T-helper 2 cell (primary cell): ENCODE data around the gene VWF.

Experiments
- DNase-seq, 5 experiments: peaks; one replicate each; pipeline versions ENCODE4 v3.0.0 to v3.0.0-alpha.2; 2012 to 2022

Gene VWF

GRCh38 chr12:6058481-6059161, 65.8 kb downstream of the VWF start:
- DNase-seq = no peak

GRCh38 chr12:6057700-6058099, 66.8 kb downstream of the VWF start:
- DNase-seq = no peak

- DNase-seq = no peak
Observed at GRCh38 chr12:6056406-6057240, 67.8 kb downstream of the VWF start.

GRCh38 chr12:6053541-6053940, 70.9 kb downstream of the VWF start:
- DNase-seq = no peak

GRCh38 chr12:6052940-6053329, 71.5 kb downstream of the VWF start:
- DNase-seq = no peak

GRCh38 chr12:6052206-6052939, 72.1 kb downstream of the VWF start:
- DNase-seq = no peak

GRCh38 chr12:6049992-6050391, 74.5 kb downstream of the VWF start:
- DNase-seq = no peak

GRCh38 chr12:6049587-6049986, 74.9 kb downstream of the VWF start:
- DNase-seq = no peak

- no peak for DNase-seq
Observed at GRCh38 chr12:6047249-6048237, 76.9 kb downstream of the VWF start.

- DNase-seq = no peak
Observed at GRCh38 chr12:6046511-6047180, 77.8 kb downstream of the VWF start.

GRCh38 chr12:6045438-6045837, 79.0 kb downstream of the VWF start:
- DNase-seq = no peak

GRCh38 chr12:6044082-6044481, 80.4 kb downstream of the VWF start:
- no peak for DNase-seq

GRCh38 chr12:6042446-6042845, 82.0 kb downstream of the VWF start:
- no peak for DNase-seq

- no peak for DNase-seq
Observed at GRCh38 chr12:6041891-6042290, 82.6 kb downstream of the VWF start.

GRCh38 chr12:6040815-6041214, 83.7 kb downstream of the VWF start:
- no peak for DNase-seq

GRCh38 chr12:6039894-6040601, 84.4 kb downstream of the VWF start:
- DNase-seq = peak in 3 of 5 experiments; percentile 12 to 50 (median 17)

GRCh38 chr12:6038160-6038559, 86.3 kb downstream of the VWF start:
- DNase-seq = peak in 1 of 5 experiments; percentile 56

GRCh38 chr12:6037459-6037858, 87.0 kb downstream of the VWF start:
- no peak for DNase-seq

GRCh38 chr12:6036509-6036908, 88.0 kb downstream of the VWF start:
- DNase-seq = no peak

- DNase-seq = no peak
Observed at GRCh38 chr12:6034596-6034995, 89.9 kb downstream of the VWF start.

GRCh38 chr12:6033546-6033945, 90.9 kb downstream of the VWF start:
- DNase-seq = no peak
